ENCODE results near the gene ANKFN1. TPM values are rescaled to one million over a fixed set of nuclear protein-coding genes. Genes with fewer than 3 reads are reported as not detected.

Gene ANKFN1
- polyA plus RNA-seq, 3 donors, result not detected

DNA sequence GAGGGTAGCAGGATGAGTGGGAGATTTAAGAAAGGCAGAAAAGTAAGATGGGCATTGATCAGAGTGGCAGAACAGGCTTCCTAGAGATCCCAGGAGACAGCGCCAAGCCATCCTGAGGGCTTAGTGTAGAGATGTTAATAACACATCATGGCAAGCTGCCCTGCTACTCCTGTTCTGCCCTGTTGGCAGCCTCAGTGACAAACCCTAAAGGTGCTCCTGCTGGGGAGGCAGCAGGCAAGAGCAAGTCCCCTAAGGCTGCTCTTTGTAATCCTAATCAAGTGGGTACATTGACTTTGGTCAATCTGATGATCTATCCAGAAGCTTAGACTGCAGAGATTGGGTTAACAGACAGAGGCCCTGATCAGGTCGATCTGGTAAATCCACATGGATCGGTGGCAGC, 16.3 kb downstream of the ANKFN1 start:
- Histone ChIP-seq H3K4me3 (replicated peaks in 1 of 3; ENCODE audit: low read depth in 2 of 3, low read length in 3 of 3) (no peak overlapping the region), H3K79me2 (ENCODE audit: insufficient read depth, low read length) (no peaks in the 10 kb centered on the region), H4K20me1 (ENCODE audit: insufficient read depth, low read length) (no peaks in the 10 kb centered on the region), H3K9ac (ENCODE audit: insufficient read depth, low read length, poor library complexity, severe bottlenecking) (no peak overlapping the region), H3K27ac (ENCODE audit: low read depth in 1 of 2, low read length in 2 of 2) (no peak overlapping the region), H2AFZ (ENCODE audit: insufficient read depth, low read depth, low read length, poor library complexity, severe bottlenecking) (no peak overlapping the region), H3K4me1 (ENCODE audit: control insufficient read depth in 1 of 2, insufficient read depth in 2 of 2, low read length in 2 of 2) (no peaks in the 10 kb centered on the region), H3K36me3 (replicated peaks in 1 of 2; ENCODE audit: control insufficient read depth in 1 of 2, insufficient read depth in 2 of 2, low read length in 2 of 2) (no peaks in the 10 kb centered on the region), H3K4me2 (replicated peaks; ENCODE audit: extremely low read depth, low read length, poor library complexity, severe bottlenecking) (no peak overlapping the region), H3K9me3 (replicated peaks in 1 of 2; ENCODE audit: control insufficient read depth in 1 of 2, insufficient read depth in 1 of 2, low read length in 2 of 2) (no peaks in the 10 kb centered on the region), H3K27me3 (ENCODE audit: control insufficient read depth in 2 of 2, insufficient read depth in 2 of 2, low read length in 2 of 2) (no peaks in the 10 kb centered on the region)
- Mint-ChIP-seq H3K9me3 (no peaks in the 10 kb centered on the region), H3K27me3 (ENCODE audit: low read depth in 3 of 3) (peaks cover 0 to 1% (median 0%) of the 10 kb centered on the region in 3 donors), H3K36me3 (no peaks in the 10 kb centered on the region), H3K4me3 (no peak overlapping the region), H3K27ac (no peak overlapping the region), H3K4me1 (no peaks in the 10 kb centered on the region)
- intact Hi-C loops (cut with micrococcal nuclease), result no loop called here
- no peak for DNase-seq
- WGBS (ENCODE audit: insufficient coverage), result 93% methylated on average over 3 of the region's 3 CpGs
- TF ChIP-seq, protein P1, sequence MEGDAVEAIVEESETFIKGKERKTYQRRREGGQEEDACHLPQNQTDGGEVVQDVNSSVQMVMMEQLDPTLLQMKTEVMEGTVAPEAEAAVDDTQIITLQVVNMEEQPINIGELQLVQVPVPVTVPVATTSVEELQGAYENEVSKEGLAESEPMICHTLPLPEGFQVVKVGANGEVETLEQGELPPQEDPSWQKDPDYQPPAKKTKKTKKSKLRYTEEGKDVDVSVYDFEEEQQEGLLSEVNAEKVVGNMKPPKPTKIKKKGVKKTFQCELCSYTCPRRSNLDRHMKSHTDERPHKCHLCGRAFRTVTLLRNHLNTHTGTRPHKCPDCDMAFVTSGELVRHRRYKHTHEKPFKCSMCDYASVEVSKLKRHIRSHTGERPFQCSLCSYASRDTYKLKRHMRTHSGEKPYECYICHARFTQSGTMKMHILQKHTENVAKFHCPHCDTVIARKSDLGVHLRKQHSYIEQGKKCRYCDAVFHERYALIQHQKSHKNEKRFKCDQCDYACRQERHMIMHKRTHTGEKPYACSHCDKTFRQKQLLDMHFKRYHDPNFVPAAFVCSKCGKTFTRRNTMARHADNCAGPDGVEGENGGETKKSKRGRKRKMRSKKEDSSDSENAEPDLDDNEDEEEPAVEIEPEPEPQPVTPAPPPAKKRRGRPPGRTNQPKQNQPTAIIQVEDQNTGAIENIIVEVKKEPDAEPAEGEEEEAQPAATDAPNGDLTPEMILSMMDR (IDR thresholded peaks at IDR 0.05), result no peak

DNA sequence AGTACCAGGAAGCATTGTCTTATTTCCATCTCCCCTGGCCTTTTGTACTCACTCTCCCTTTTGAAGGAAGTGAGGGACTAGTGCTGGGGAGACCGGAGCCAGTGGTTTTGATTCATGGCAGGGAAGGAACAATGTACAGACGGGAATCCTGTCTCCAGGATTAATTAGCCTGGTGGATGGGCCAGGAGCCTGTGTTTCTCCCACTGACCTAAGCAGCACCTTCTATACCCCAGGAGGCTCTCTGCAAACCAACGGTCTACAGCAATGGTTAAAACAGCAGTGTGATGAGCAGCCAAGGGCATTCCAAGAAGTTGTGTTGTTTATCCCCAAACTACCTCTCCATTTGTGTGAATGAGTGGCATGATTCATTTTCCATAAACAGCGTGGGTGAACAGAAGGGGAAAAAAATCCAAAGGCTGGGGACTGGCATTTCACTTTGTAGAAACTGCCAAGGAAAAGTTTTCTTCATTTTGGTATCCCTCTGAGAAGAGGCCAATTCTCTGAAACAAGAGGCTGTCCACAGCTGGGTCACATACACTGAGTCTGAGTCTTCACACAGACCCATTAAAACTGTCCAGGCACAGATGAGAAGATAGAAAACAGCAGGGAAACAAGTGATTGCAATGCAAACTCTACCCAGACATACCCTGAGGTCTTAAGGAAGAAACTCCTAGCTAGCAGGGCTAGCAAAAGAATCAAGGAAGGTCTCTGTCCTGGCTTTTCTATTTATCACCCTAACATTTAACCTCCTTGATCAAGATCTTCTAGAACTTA, 18.1 kb downstream of the ANKFN1 start:
- H3K27ac Mint-ChIP-seq, result no peak overlapping the region
- Histone ChIP-seq H3K27me3 (ENCODE audit: control insufficient read depth in 2 of 2, insufficient read depth in 2 of 2, low read length in 2 of 2) (no peaks in the 10 kb centered on the region), H3K4me2 (replicated peaks; ENCODE audit: extremely low read depth, low read length, poor library complexity, severe bottlenecking) (no peak overlapping the region), H3K4me1 (ENCODE audit: control insufficient read depth in 1 of 2, insufficient read depth in 2 of 2, low read length in 2 of 2) (no peaks in the 10 kb centered on the region), H3K36me3 (replicated peaks in 1 of 2; ENCODE audit: control insufficient read depth in 1 of 2, insufficient read depth in 2 of 2, low read length in 2 of 2) (no peaks in the 10 kb centered on the region), H3K9ac (ENCODE audit: insufficient read depth, low read length, poor library complexity, severe bottlenecking) (no peak overlapping the region), H3K79me2 (ENCODE audit: insufficient read depth, low read length) (no peaks in the 10 kb centered on the region), H4K20me1 (ENCODE audit: insufficient read depth, low read length) (no peaks in the 10 kb centered on the region), H3K4me3 (replicated peaks in 1 of 3; ENCODE audit: low read depth in 2 of 3, low read length in 3 of 3) (no peak overlapping the region), H3K9me3 (replicated peaks in 1 of 2; ENCODE audit: control insufficient read depth in 1 of 2, insufficient read depth in 1 of 2, low read length in 2 of 2) (no peaks in the 10 kb centered on the region), H3K27ac (ENCODE audit: low read depth in 1 of 2, low read length in 2 of 2) (no peak overlapping the region), H2AFZ (ENCODE audit: insufficient read depth, low read depth, low read length, poor library complexity, severe bottlenecking) (no peak overlapping the region)
- no peaks in the 10 kb centered on the region for H3K9me3 Mint-ChIP-seq
- H3K36me3 Mint-ChIP-seq, result no peaks in the 10 kb centered on the region
- no CpG with 5 or more reads among the region's 4 CpGs for WGBS (ENCODE audit: insufficient coverage)
- no peak for DNase-seq
- no peak overlapping the region for H3K4me3 Mint-ChIP-seq
- peaks cover 0 to 1% (median 0%) of the 10 kb centered on the region in 3 donors for H3K27me3 Mint-ChIP-seq (ENCODE audit: low read depth in 3 of 3)
- TF ChIP-seq, protein P1 (IDR thresholded peaks at IDR 0.05), result no peak
- intact Hi-C loops (cut with micrococcal nuclease), result no loop called here
- H3K4me1 Mint-ChIP-seq, result no peaks in the 10 kb centered on the region
